T-cell (primary cell): ENCODE results near the gene COL11A1. TPM values are rescaled to one million over a fixed set of nuclear protein-coding genes. Genes with fewer than 3 reads are reported as not detected.

Experiments
- ATAC-seq, 4 experiments: fragments of 200-7000 bp in 3 of 4; fragments of 150-1000 bp in 1 of 4; cut with Tn5 transposase; replicated peaks in 1 of 4; 1 replicate in 3 of 4; 2 replicates in 1 of 4; pipeline ENCODE4 v1.10.0; 2021; ENCODE audit warnings: moderate library complexity in 3 of 4, mild to moderate bottlenecking in 2 of 4, moderate number of reproducible peaks in 1 of 4
- CTCF ChIA-PET, 2 donors: fragments of 300-600 bp; sonication (Branson Sonifier 250); formaldehyde crosslinking; loops; one replicate each; lab custom pipeline; 2022; ENCODE audit warnings: antibody characterized with exemption in 2 of 2; lab: Charles Lee
- POLR2A ChIA-PET, 2 donors: fragments of 300-600 bp; sonication (Branson Sonifier 250); formaldehyde crosslinking; loops; one replicate each; lab custom pipeline; 2022; ENCODE audit warnings: antibody characterized with exemption in 2 of 2; lab: Charles Lee
- DNase-seq, 35 experiments: peaks; one replicate each; pipeline versions ENCODE4 v3.0.0 to v3.0.0-alpha.2; 2013 to 2023
- H3K27ac ChIP-seq: one replicate; pipeline ENCODE4 v1.5.1; 2013; ENCODE audit warnings: low read length
- H3K27me3 ChIP-seq, 2 experiments: replicated peaks in 1 of 2; 1 replicate in 1 of 2; 2 replicates in 1 of 2; pipeline versions ENCODE4 v1.6.1 to v1.7.0; 2013; ENCODE audit warnings: low read length in 1 of 2, mixed read lengths in 1 of 2; ENCODE audit not compliant: control insufficient read depth in 2 of 2, insufficient read depth in 2 of 2; ENCODE audit errors: extremely low read depth in 1 of 2
- H3K36me3 ChIP-seq, 2 donors: 1 replicate in 1 of 2; 2 replicates in 1 of 2; pipeline versions ENCODE4 v1.6.1 to v1.7.0; 2013; ENCODE audit warnings: low read length in 1 of 2; ENCODE audit not compliant: control insufficient read depth in 2 of 2, insufficient read depth in 1 of 2; ENCODE audit errors: extremely low read depth in 1 of 2
- H3K4me1 ChIP-seq, 2 experiments: 1 replicate in 1 of 2; 2 replicates in 1 of 2; pipeline versions ENCODE4 v1.6.1 to v1.7.0; 2013; ENCODE audit warnings: low read length in 2 of 2, mixed read lengths in 1 of 2; ENCODE audit not compliant: insufficient read depth in 2 of 2, control insufficient read depth in 1 of 2; ENCODE audit errors: extremely low read depth in 1 of 2
- H3K4me3 ChIP-seq, 2 donors: 1 replicate in 1 of 2; 2 replicates in 1 of 2; pipeline versions ENCODE4 v1.5.1 to v1.7.0; 2013; ENCODE audit warnings: mild to moderate bottlenecking in 2 of 2, low read length in 1 of 2, moderate library complexity in 1 of 2; ENCODE audit not compliant: control insufficient read depth in 1 of 2; ENCODE audit errors: extremely low read depth in 1 of 2
- H3K9me3 ChIP-seq: 2 replicates; pipeline ENCODE4 v1.7.0; 2013
- H3K27ac Mint-ChIP-seq, 2 donors: one replicate each; pipeline ENCODE4 v1.8.0; 2020 to 2021; ENCODE audit warnings: mild to moderate bottlenecking in 2 of 2, mixed read lengths in 2 of 2
- H3K27me3 Mint-ChIP-seq, 2 donors: one replicate each; pipeline ENCODE4 v1.8.0; 2021 to 2022; ENCODE audit warnings: mixed read lengths in 2 of 2
- H3K36me3 Mint-ChIP-seq: one replicate; pipeline ENCODE4 v1.8.0; 2021; ENCODE audit warnings: mixed read lengths
- H3K4me1 Mint-ChIP-seq, 3 donors: one replicate each; pipeline ENCODE4 v1.8.0; 2020 to 2022; ENCODE audit warnings: mixed read lengths in 3 of 3, mild to moderate bottlenecking in 1 of 3
- H3K4me3 Mint-ChIP-seq, 3 donors: one replicate each; pipeline ENCODE4 v1.8.0; 2020 to 2022; ENCODE audit warnings: mild to moderate bottlenecking in 3 of 3, mixed read lengths in 3 of 3, moderate library complexity in 3 of 3
- H3K9me3 Mint-ChIP-seq, 3 donors: one replicate each; pipeline ENCODE4 v1.8.0; 2020 to 2022; ENCODE audit warnings: mixed read lengths in 3 of 3
- WGBS: methylation state at CpG from one replicate; pipeline ENCODE4 v1.1.5; 2013; ENCODE audit warnings: missing lambda C conversion rate; ENCODE audit not compliant: insufficient coverage; 5-methylcytosine and 5-hydroxymethylcytosine counted together
- total RNA-seq, 35 experiments: library from RNA in 6 of 35; stranded (reverse) in 6 of 35; fragments of 120-200 nt in 1 of 35; gene quantifications; one replicate each; pipeline versions ENCODE4 v1.2.1 to v1.2.4 and lab custom pipeline; 2013 to 2026

The COL11A1 gene
- total RNA-seq, 5 donors from 2014 or later (not counting 1 experiment from before 2014, with no cell fraction given), result 0.07 to 0.13 TPM; not detected in 3

DNA sequence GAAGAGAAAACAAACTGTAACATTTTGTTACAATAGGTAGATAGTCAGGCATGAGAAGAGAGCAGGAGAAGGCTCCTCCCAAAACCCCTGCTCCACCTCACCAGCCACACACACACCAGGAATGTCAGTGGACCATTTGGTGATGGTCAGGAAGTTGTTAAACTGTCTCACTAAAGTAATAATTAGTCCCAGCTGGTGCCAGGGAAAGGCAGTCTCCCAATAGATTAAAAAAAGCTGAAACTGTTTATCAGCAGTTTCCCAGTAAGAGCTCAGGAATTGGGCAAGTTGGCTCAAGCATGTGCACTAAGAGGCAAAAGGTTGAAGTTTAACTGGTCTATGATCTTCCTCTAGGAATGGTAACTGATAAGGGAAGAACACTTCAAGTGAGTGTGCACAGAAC lies 249.6 kb downstream of the COL11A1 start:
- no peak for ATAC-seq
- Histone ChIP-seq H3K27me3 (no peaks in the 10 kb centered on the region), H3K27ac (no peak overlapping the region), H3K9me3 (no peaks in the 10 kb centered on the region), H3K4me1 (no peaks in the 10 kb centered on the region), H3K4me3 (no peak overlapping the region), H3K36me3 (no peaks in the 10 kb centered on the region)
- POLR2A ChIA-PET, result no interaction called here
- CTCF ChIA-PET, result no interaction called here
- Mint-ChIP-seq H3K36me3 (peaks cover 3% of the 10 kb centered on the region), H3K27me3 (no peaks in the 10 kb centered on the region), H3K27ac (no peak overlapping the region), H3K9me3 (peaks cover 15 to 38% (median 24%) of the 10 kb centered on the region in 3 donors), H3K4me3 (no peak overlapping the region), H3K4me1 (no peaks in the 10 kb centered on the region)
- DNase-seq, result no peak

DNA sequence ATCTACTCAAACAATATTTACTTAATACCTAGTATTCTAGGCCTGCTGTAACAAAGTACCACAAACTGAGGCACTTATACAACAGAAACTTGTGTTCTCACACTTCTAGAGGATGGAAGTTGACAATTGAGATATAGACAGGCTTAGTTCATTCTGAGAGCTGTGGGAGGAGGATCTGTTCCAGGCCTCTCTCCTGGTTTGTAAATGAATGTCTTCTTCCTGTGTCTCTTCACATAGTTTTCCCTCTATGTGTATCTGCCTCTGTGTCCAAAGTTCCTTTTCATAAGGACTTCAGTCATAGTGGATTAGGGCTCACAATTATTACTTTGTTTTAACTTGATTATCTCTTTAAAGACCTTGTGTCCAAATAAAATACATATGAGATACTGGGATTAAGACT lies 251.1 kb downstream of the COL11A1 start:
- DNase-seq (no peak), ATAC-seq (no peak)
- H3K27me3 Mint-ChIP-seq, result no peaks in the 10 kb centered on the region
- H3K4me1 ChIP-seq, result no peaks in the 10 kb centered on the region
- POLR2A ChIA-PET, result no interaction called here
- H3K36me3 ChIP-seq, result no peaks in the 10 kb centered on the region
- H3K4me1 Mint-ChIP-seq, result no peaks in the 10 kb centered on the region
- no peak overlapping the region for H3K4me3 Mint-ChIP-seq
- H3K36me3 Mint-ChIP-seq, result peaks cover 3% of the 10 kb centered on the region
- H3K9me3 Mint-ChIP-seq, result peaks cover 15 to 45% (median 24%) of the 10 kb centered on the region in 3 donors
- CTCF ChIA-PET, result no interaction called here
- H3K4me3 ChIP-seq, result no peak overlapping the region
- H3K9me3 ChIP-seq, result no peaks in the 10 kb centered on the region
- H3K27ac ChIP-seq, result no peak overlapping the region
- H3K27me3 ChIP-seq, result no peaks in the 10 kb centered on the region
- H3K27ac Mint-ChIP-seq, result no peak overlapping the region

DNA sequence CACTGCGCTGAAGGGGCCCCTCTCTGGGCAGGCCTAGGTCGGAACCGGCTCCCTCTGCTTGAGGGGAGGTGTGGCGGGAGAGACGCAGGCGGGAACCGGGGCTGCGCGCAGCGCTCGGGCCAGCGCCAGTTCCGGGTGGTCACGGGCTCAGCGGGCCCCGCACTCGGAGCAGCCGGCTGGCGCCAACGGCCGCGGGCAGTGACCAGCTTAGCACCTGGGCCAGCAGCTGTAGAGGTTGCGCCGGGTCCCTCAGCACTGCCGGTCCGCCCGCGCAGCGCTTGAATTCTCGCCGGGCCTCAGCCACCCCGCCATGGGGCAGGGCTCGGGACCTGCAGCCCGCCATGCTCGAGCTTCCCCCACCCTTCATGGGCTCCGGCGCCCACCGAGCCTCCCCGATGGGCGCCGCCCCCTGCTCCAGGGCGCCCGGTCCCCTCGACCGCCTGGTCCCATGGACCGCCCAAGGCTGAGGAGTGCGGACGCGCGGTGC lies 254.6 kb downstream of the COL11A1 start:
- WGBS, result 95% methylated on average over 36 of the region's 50 CpGs
- Mint-ChIP-seq H3K27me3 (no peaks in the 10 kb centered on the region), H3K4me1 (no peaks in the 10 kb centered on the region), H3K9me3 (peaks cover 15 to 42% (median 18%) of the 10 kb centered on the region in 3 donors), H3K27ac (no peak overlapping the region), H3K36me3 (no peaks in the 10 kb centered on the region), H3K4me3 (no peak overlapping the region)
- ATAC-seq (peak in 1 of 4 experiments; percentile 27), DNase-seq (no peak)
- Histone ChIP-seq H3K36me3 (no peaks in the 10 kb centered on the region), H3K9me3 (no peaks in the 10 kb centered on the region), H3K27ac (no peak overlapping the region), H3K4me1 (no peaks in the 10 kb centered on the region), H3K27me3 (no peaks in the 10 kb centered on the region), H3K4me3 (no peak overlapping the region)
- ChIA-PET CTCF (no interaction called here), POLR2A (no interaction called here)

DNA sequence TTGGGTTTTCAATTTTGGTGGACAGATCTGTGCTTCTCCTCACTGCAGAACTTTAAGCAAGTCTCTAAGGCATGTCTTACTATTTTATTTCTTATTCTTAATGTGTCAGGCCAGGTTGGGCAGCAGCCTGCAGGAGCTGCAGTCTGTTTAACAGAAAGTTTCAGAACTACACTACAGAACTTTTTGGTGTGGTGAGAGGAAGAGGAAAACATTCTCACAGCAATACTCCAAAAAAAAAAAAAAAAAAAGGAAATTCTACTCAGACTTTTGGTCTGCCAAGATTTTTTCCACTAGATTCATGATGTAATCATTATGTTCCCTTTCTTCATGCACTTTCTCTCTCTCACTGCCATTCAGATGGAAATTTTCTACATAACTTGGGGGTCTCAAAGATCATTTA lies 255.2 kb downstream of the COL11A1 start:
- Histone ChIP-seq H3K4me3 (no peak overlapping the region), H3K9me3 (no peaks in the 10 kb centered on the region), H3K36me3 (no peaks in the 10 kb centered on the region), H3K27me3 (no peaks in the 10 kb centered on the region), H3K4me1 (no peaks in the 10 kb centered on the region), H3K27ac (no peak overlapping the region)
- Mint-ChIP-seq H3K27me3 (no peaks in the 10 kb centered on the region), H3K9me3 (peaks cover 13 to 41% (median 18%) of the 10 kb centered on the region in 3 donors), H3K4me3 (no peak overlapping the region), H3K27ac (no peak overlapping the region), H3K36me3 (no peaks in the 10 kb centered on the region), H3K4me1 (no peaks in the 10 kb centered on the region)
- POLR2A ChIA-PET, result no interaction called here
- ATAC-seq (no peak), DNase-seq (no peak)
- CTCF ChIA-PET, result no interaction called here

DNA sequence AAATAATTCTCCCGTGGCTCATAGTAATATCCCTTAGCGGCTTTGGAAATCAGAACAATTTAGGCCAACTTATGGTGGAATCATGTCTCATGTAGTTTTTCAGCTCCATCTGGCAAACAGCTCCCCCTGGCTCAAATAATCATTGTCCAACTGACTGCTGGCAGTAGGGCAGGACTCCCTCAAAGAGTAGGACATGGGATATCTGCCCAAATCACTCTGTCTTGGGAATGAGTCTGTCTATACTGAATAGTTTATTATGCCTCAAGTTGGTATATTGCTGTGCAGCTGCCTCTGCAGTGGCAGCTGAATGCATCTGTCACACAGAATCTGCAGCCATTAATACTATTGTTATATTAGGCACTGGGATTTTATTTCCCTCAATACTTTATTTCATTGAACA lies 255.7 kb downstream of the COL11A1 start:
- Histone ChIP-seq H3K27ac (no peak overlapping the region), H3K9me3 (no peaks in the 10 kb centered on the region), H3K4me3 (no peak overlapping the region), H3K36me3 (no peaks in the 10 kb centered on the region), H3K27me3 (no peaks in the 10 kb centered on the region), H3K4me1 (no peaks in the 10 kb centered on the region)
- 88% methylated on average over 1 of the region's 2 CpGs for WGBS
- no peaks in the 10 kb centered on the region for H3K4me1 Mint-ChIP-seq
- no peak overlapping the region for H3K27ac Mint-ChIP-seq
- CTCF ChIA-PET, result no interaction called here
- no peak for ATAC-seq
- H3K36me3 Mint-ChIP-seq, result no peaks in the 10 kb centered on the region
- DNase-seq, result no peak
- POLR2A ChIA-PET, result no interaction called here
- no peak overlapping the region for H3K4me3 Mint-ChIP-seq
- peaks cover 12 to 39% (median 18%) of the 10 kb centered on the region in 3 donors for H3K9me3 Mint-ChIP-seq
- H3K27me3 Mint-ChIP-seq, result no peaks in the 10 kb centered on the region

DNA sequence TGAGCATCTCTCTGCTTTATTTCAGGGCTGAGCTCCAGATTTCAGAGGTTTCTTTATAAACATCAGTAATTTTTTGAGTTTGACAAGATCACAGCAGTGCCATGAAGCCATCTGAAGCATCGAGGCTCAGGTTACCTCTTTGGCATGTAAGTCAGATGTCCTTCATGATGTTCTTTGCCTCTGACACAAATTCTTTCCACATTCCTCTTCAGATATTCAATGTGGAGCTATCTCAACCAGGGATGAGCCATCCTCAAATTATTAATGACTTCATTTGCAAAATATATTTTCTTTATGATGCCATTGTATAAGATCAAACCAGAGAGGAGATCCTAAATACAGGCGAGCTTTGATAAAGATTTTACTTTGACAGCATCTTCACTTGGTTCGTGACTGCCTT lies 256.7 kb downstream of the COL11A1 start:
- H3K4me3 ChIP-seq, result no peak overlapping the region
- no CpG with 5 or more reads among the region's 3 CpGs for WGBS
- Mint-ChIP-seq H3K9me3 (peaks cover 10 to 38% (median 18%) of the 10 kb centered on the region in 3 donors), H3K36me3 (no peaks in the 10 kb centered on the region), H3K4me1 (no peaks in the 10 kb centered on the region), H3K27me3 (no peaks in the 10 kb centered on the region), H3K4me3 (no peak overlapping the region), H3K27ac (no peak overlapping the region)
- H3K9me3 ChIP-seq, result no peaks in the 10 kb centered on the region
- H3K4me1 ChIP-seq, result no peaks in the 10 kb centered on the region
- ChIA-PET POLR2A (no interaction called here), CTCF (interaction anchor here in 1 of 2 donors (0.6 kb wide), 1 partner anchor 585 kb away, joined by 3 read pairs; no protein-coding TSS in a partner anchor)
- H3K27me3 ChIP-seq, result no peaks in the 10 kb centered on the region
- no peak overlapping the region for H3K27ac ChIP-seq
- ATAC-seq (no peak), DNase-seq (no peak)
- H3K36me3 ChIP-seq, result no peaks in the 10 kb centered on the region

DNA sequence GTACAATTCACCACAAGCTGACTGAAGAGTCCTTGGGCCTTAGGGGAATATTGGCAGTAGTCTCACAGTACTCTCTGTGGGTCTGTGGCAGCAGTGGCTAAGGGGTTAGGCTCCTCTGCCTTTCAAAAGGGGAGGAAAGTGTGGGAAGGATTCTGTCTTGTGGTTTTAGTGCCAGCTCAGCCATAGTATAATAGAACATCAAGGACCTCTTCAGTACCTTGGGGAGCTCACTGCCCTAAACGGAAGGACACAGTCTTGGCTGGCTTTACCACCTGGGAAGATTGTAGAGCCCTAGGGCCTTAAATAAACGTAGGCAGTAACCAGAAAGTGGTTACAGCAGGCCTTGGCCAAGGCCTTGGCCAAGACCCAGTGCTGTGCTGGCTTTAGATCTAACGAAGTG lies 265.7 kb downstream of the COL11A1 start:
- Histone ChIP-seq H3K9me3 (no peaks in the 10 kb centered on the region), H3K4me3 (no peak overlapping the region), H3K36me3 (no peaks in the 10 kb centered on the region), H3K27me3 (no peaks in the 10 kb centered on the region), H3K27ac (no peak overlapping the region), H3K4me1 (no peaks in the 10 kb centered on the region)
- Mint-ChIP-seq H3K27ac (no peak overlapping the region), H3K36me3 (no peaks in the 10 kb centered on the region), H3K4me1 (no peaks in the 10 kb centered on the region), H3K4me3 (no peak overlapping the region), H3K9me3 (peaks cover 2 to 26% (median 19%) of the 10 kb centered on the region in 3 donors), H3K27me3 (no peaks in the 10 kb centered on the region)
- CTCF ChIA-PET, result interaction anchor here in 1 of 2 donors (0.7 kb wide), 1 partner anchor 1225 kb away, joined by 3 read pairs; no protein-coding TSS in a partner anchor
- ATAC-seq, result no peak
- no peak for DNase-seq
- POLR2A ChIA-PET, result no interaction called here
- 62% methylated on average over 3 of the region's 3 CpGs for WGBS
